ENCODE measurements around the gene NFATC2. TPM values are rescaled to one million over a fixed set of nuclear protein-coding genes. Genes with fewer than 3 reads are reported as not detected.

The NFATC2 gene
- total and polyA plus RNA-seq, 2 of the 8 experiments (the other 6 are each of a cell fraction or from before 2014, with no cell fraction given), result 0.27 to 0.91 TPM

GRCh38 chr20:51383891-51384510 is 158.5 kb downstream of the NFATC2 start (continued):
- no peak for TF ChIP-seq KDM1A (IDR thresholded peaks at IDR 0.05; ENCODE audit: borderline replicate concordance, low read length)
- TF ChIP-seq USF2 (IDR thresholded peaks at IDR 0.05; ENCODE audit: low read length), result no peak
- no peak for TF ChIP-seq CHD7 (IDR thresholded peaks at IDR 0.05; ENCODE audit: insufficient replicate concordance, low read length)
- TF ChIP-seq BRCA1 (IDR thresholded peaks at IDR 0.05; ENCODE audit: low read depth, low read length), result no peak
- TF ChIP-seq BACH1 (IDR thresholded peaks at IDR 0.05; ENCODE audit: low read length), result no peak
- no peak for TF ChIP-seq HDAC6 (IDR thresholded peaks at IDR 0.05; ENCODE audit: low read depth, low read length)
